ENCODE measurements around the gene RIPOR2.

RIPOR2 gene

GRCh38 chr6:24893342-24893850 lies 42.4 kb downstream of the RIPOR2 start:
- no peak for TF ChIP-seq CTCF (IDR thresholded peaks at IDR 0.05; ENCODE audit: low read depth, low read length)
- no peak overlapping the region for H3K4me3 ChIP-seq (ENCODE audit: low read depth, low read length)

- H3K4me3 ChIP-seq (ENCODE audit: low read depth, low read length): no peak overlapping the region
- TF ChIP-seq CTCF (IDR thresholded peaks at IDR 0.05; ENCODE audit: low read depth, low read length): no peak
Measured at GRCh38 chr6:24891004-24891403, 44.8 kb downstream of the RIPOR2 start.

- H3K4me3 ChIP-seq (ENCODE audit: low read depth, low read length): no peak overlapping the region
- TF ChIP-seq CTCF (IDR thresholded peaks at IDR 0.05; ENCODE audit: low read depth, low read length): no peak
Measured at GRCh38 chr6:24890471-24890870, 45.3 kb downstream of the RIPOR2 start.

GRCh38 chr6:24888715-24889370 lies 46.9 kb downstream of the RIPOR2 start:
- H3K4me3 ChIP-seq (ENCODE audit: low read depth, low read length): no peak overlapping the region
- no peak for TF ChIP-seq CTCF (IDR thresholded peaks at IDR 0.05; ENCODE audit: low read depth, low read length)

- H3K4me3 ChIP-seq (ENCODE audit: low read depth, low read length): no peak overlapping the region
- no peak for TF ChIP-seq CTCF (IDR thresholded peaks at IDR 0.05; ENCODE audit: low read depth, low read length)
Measured at GRCh38 chr6:24887545-24888140, 48.1 kb downstream of the RIPOR2 start.

GRCh38 chr6:24883618-24884017 lies 52.1 kb downstream of the RIPOR2 start:
- TF ChIP-seq CTCF (IDR thresholded peaks at IDR 0.05; ENCODE audit: low read depth, low read length): no peak
- H3K4me3 ChIP-seq (ENCODE audit: low read depth, low read length): peak overlapping the region; percentile 23

GRCh38 chr6:24882835-24883555 lies 52.8 kb downstream of the RIPOR2 start:
- H3K4me3 ChIP-seq (ENCODE audit: low read depth, low read length): no peak overlapping the region
- no peak for TF ChIP-seq CTCF (IDR thresholded peaks at IDR 0.05; ENCODE audit: low read depth, low read length)

Measured in WI38 (cell line).